AG09309 (cell line): Measurements from ENCODE around the gene CCDC27.

Experiments used
- DNase-seq: peaks from one replicate; pipeline ENCODE4 v3.0.0-alpha.2; 2010; ENCODE audit warnings: low read depth
- H3K4me3 ChIP-seq: 2 replicates; pipeline ENCODE4 v1.5.1; 2011; ENCODE audit warnings: mild to moderate bottlenecking, low read depth, low read length, moderate library complexity; ENCODE audit not compliant: control insufficient read depth
- TF ChIP-seq, protein P1 (sequence below): IDR thresholded peaks from 2 replicates; pipeline ENCODE4 v1.5.1; 2011; ENCODE audit warnings: mild to moderate bottlenecking, low read depth, low read length, inconsistent platforms; ENCODE audit not compliant: insufficient read depth, control insufficient read depth; ENCODE audit errors: missing control alignments

Gene CCDC27

GRCh38 chr1:3821004-3821403, 68.8 kb downstream of the CCDC27 start:
- no peak for DNase-seq
- no peak overlapping the region for H3K4me3 ChIP-seq
- TF ChIP-seq, protein P1, sequence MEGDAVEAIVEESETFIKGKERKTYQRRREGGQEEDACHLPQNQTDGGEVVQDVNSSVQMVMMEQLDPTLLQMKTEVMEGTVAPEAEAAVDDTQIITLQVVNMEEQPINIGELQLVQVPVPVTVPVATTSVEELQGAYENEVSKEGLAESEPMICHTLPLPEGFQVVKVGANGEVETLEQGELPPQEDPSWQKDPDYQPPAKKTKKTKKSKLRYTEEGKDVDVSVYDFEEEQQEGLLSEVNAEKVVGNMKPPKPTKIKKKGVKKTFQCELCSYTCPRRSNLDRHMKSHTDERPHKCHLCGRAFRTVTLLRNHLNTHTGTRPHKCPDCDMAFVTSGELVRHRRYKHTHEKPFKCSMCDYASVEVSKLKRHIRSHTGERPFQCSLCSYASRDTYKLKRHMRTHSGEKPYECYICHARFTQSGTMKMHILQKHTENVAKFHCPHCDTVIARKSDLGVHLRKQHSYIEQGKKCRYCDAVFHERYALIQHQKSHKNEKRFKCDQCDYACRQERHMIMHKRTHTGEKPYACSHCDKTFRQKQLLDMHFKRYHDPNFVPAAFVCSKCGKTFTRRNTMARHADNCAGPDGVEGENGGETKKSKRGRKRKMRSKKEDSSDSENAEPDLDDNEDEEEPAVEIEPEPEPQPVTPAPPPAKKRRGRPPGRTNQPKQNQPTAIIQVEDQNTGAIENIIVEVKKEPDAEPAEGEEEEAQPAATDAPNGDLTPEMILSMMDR: no peak
